SK-N-SH (cell line): ENCODE measurements around the gene ATL1. TPM values are rescaled to one million over a fixed set of nuclear protein-coding genes. Genes with fewer than 3 reads are reported as not detected.

ENCODE experiments used
- CTCF ChIA-PET: fragments of 300-600, 350-600 bp; formaldehyde crosslinking; extraction: SDS; loops from one replicate; lab custom pipeline; 2021; lab: Yijun Ruan, JAX
- POLR2A ChIA-PET: fragments of 350-600 bp; sonication (Branson Sonifier 250); formaldehyde crosslinking; extraction: SDS; loops from one replicate; lab custom pipeline; 2020; ENCODE audit warnings: antibody characterized with exemption, inconsistent platforms; lab: Yijun Ruan, JAX
- DNase-seq: peaks from one replicate; pipeline ENCODE4 v3.0.0; 2012
- H2AFZ ChIP-seq: fragments of 200-600 bp; sonication (generic); 2 replicates; pipeline ENCODE4 v1.8.1; 2016; ENCODE audit warnings: antibody characterized with exemption, mild to moderate bottlenecking, low read depth
- H3F3A ChIP-seq: fragments of 200-600 bp; sonication (generic); replicated peaks from 2 replicates; pipeline ENCODE3; 2016; ENCODE audit warnings: antibody characterized with exemption, mild to moderate bottlenecking; ENCODE audit not compliant: insufficient read depth
- H3K27ac ChIP-seq, 2 experiments: fragments of 200-500 bp in 1 of 2; fragments of 200-600 bp in 1 of 2; sonication (Bioruptor generic) in 1 of 2; sonication (generic), shearing (Covaris generic) in 1 of 2; 2 replicates each; pipeline versions ENCODE4 v1.5.1 to v1.6.1; 2014 to 2016; ENCODE audit warnings: low read depth in 2 of 2, inconsistent platforms in 1 of 2, low read length in 1 of 2, mild to moderate bottlenecking in 1 of 2, mixed read lengths in 1 of 2
- H3K27me3 ChIP-seq: fragments of 200-600 bp; sonication (generic), shearing (Covaris generic); 2 replicates; pipeline ENCODE4 v1.6.1; 2016; ENCODE audit warnings: mixed run types; ENCODE audit not compliant: insufficient read depth
- H3K36me3 ChIP-seq, 2 experiments: fragments of 200-500 bp in 1 of 2; fragments of 200-600 bp in 1 of 2; sonication (Bioruptor generic) in 1 of 2; sonication (generic) in 1 of 2; replicated peaks in 1 of 2; 2 replicates each; pipeline versions ENCODE3 to v1.5.1; 2014 to 2016; ENCODE audit warnings: low read length in 1 of 2, mild to moderate bottlenecking in 1 of 2; ENCODE audit not compliant: insufficient read depth in 2 of 2, control insufficient read depth in 1 of 2
- H3K4me1 ChIP-seq, 2 experiments: fragments of 200-500 bp in 1 of 2; fragments of 200-600 bp in 1 of 2; sonication (Bioruptor generic) in 1 of 2; sonication (generic), shearing (Covaris generic) in 1 of 2; 2 replicates each; pipeline versions ENCODE4 v1.5.1 to v1.6.1; 2014 to 2016; ENCODE audit warnings: low read depth in 1 of 2, low read length in 1 of 2, mixed run types in 1 of 2; ENCODE audit not compliant: insufficient read depth in 2 of 2, control insufficient read depth in 1 of 2
- H3K4me2 ChIP-seq: fragments of 200-600 bp; sonication (generic), shearing (Covaris generic); 2 replicates; pipeline ENCODE4 v1.6.1; 2017; ENCODE audit warnings: mixed run types
- H3K4me3 ChIP-seq, 2 experiments: fragments of 200-500 bp in 1 of 2; fragments of 200-600 bp in 1 of 2; sonication (Bioruptor generic) in 1 of 2; sonication (generic), shearing (Covaris generic) in 1 of 2; 2 replicates each; pipeline versions ENCODE4 v1.5.1 to v1.8.1; 2014 to 2016; ENCODE audit warnings: low read depth in 2 of 2, inconsistent platforms in 1 of 2, low read length in 1 of 2, mild to moderate bottlenecking in 1 of 2, mixed read lengths in 1 of 2, moderate library complexity in 1 of 2
- H3K79me2 ChIP-seq: fragments of 200-600 bp; sonication (generic); 2 replicates; pipeline ENCODE4 v1.8.1; 2017; ENCODE audit warnings: mild to moderate bottlenecking; ENCODE audit not compliant: insufficient read depth
- H3K9ac ChIP-seq: fragments of 200-600 bp; sonication (generic); 2 replicates; pipeline ENCODE4 v1.6.1; 2017; ENCODE audit warnings: mixed run types
- H3K9me2 ChIP-seq: fragments of 200-600 bp; sonication (generic); 2 replicates; pipeline ENCODE4 v1.6.1; 2017; ENCODE audit warnings: mixed run types
- H3K9me3 ChIP-seq: fragments of 200-600 bp; sonication (generic); 2 replicates; pipeline ENCODE4 v1.6.1; 2017; ENCODE audit warnings: mixed run types, mild to moderate bottlenecking, moderate library complexity
- H4K20me1 ChIP-seq: fragments of 200-600 bp; sonication (generic); 2 replicates; pipeline ENCODE4 v1.6.1; 2017; ENCODE audit warnings: mild to moderate bottlenecking, mixed run types; ENCODE audit not compliant: insufficient read depth
- EP300 ChIP-seq, 2 experiments: IDR thresholded peaks; 2 replicates each; pipeline versions ENCODE4 v1.4.0 to v1.6.1; 2012; ENCODE audit warnings: borderline replicate concordance in 1 of 2, low read depth in 1 of 2, low read length in 1 of 2
- EZH2phosphoT487 ChIP-seq: fragments of 200-600 bp; sonication (generic); IDR thresholded peaks from 2 replicates; pipeline ENCODE4 v1.6.1; 2017; ENCODE audit warnings: low read depth, mixed run types, mild to moderate bottlenecking, antibody characterized with exemption, moderate library complexity, borderline replicate concordance
- FOSL2 ChIP-seq: IDR thresholded peaks from 2 replicates; pipeline ENCODE4 v1.4.0; 2012; ENCODE audit warnings: low read depth, mild to moderate bottlenecking, moderate library complexity, borderline replicate concordance
- GABPA ChIP-seq: IDR thresholded peaks from 2 replicates; pipeline ENCODE4 v1.4.0; 2012; ENCODE audit warnings: low read depth, mild to moderate bottlenecking
- GATA2 ChIP-seq: sonication (generic); formaldehyde crosslinking; IDR thresholded peaks from 2 replicates; pipeline ENCODE4 v1.5.0; 2020; ENCODE audit warnings: mild to moderate bottlenecking, missing genetic modification reagents
- JUND ChIP-seq: IDR thresholded peaks from 2 replicates; pipeline ENCODE4 v1.4.0; 2012
- MAX ChIP-seq: IDR thresholded peaks from 2 replicates; pipeline ENCODE4 v1.4.0; 2012; ENCODE audit warnings: low read depth
- MEF2A ChIP-seq: IDR thresholded peaks from 2 replicates; pipeline ENCODE4 v1.4.0; 2012; ENCODE audit warnings: low read depth, borderline replicate concordance
- RCOR1 ChIP-seq: fragments of 150-350 bp; IDR thresholded peaks from 2 replicates; pipeline ENCODE4 v1.6.1; 2017; ENCODE audit warnings: antibody characterized with exemption, low read length
- REST ChIP-seq: IDR thresholded peaks from 2 replicates; pipeline ENCODE4 v1.6.1; 2012; ENCODE audit warnings: mild to moderate bottlenecking, low read depth, low read length, moderate library complexity
- RXRA ChIP-seq: IDR thresholded peaks from 2 replicates; pipeline ENCODE4 v1.4.0; 2012; ENCODE audit warnings: low read depth, mild to moderate bottlenecking, borderline replicate concordance
- SMC3 ChIP-seq: IDR thresholded peaks from 2 replicates; pipeline ENCODE4 v1.6.1; 2012; ENCODE audit warnings: low read depth, low read length, improper control_type of control experiment
- TCF12 ChIP-seq: IDR thresholded peaks from 2 replicates; pipeline ENCODE4 v1.4.0; 2012
- TEAD4 ChIP-seq: IDR thresholded peaks from 2 replicates; pipeline ENCODE4 v1.4.0; 2012; ENCODE audit warnings: mild to moderate bottlenecking, borderline replicate concordance; ENCODE audit not compliant: insufficient read depth
- YY1 ChIP-seq: IDR thresholded peaks from 2 replicates; pipeline ENCODE4 v1.4.0; 2012; ENCODE audit warnings: low read depth, mild to moderate bottlenecking
- polyA plus RNA-seq, 3 experiments: library from polyadenylated mRNA; depleted of rRNA; stranded (reverse); fragments of >200 nt; gene quantifications; 2 replicates each; pipeline ENCODE4 v1.2.3, GENCODE V29; 2012
- TF ChIP-seq, protein P1 (sequence below): fragments of 150-350 bp; IDR thresholded peaks from 2 replicates; pipeline ENCODE4 v1.6.1; 2017; ENCODE audit warnings: antibody characterized with exemption, low read length, low read depth, borderline replicate concordance
- TF ChIP-seq, protein P2 (sequence below): IDR thresholded peaks from 2 replicates; pipeline ENCODE4; 2012
- TF ChIP-seq, protein P3 (sequence below): fragments of 150-350 bp; IDR thresholded peaks from 2 replicates; pipeline ENCODE4 v1.6.1; 2016; ENCODE audit warnings: mild to moderate bottlenecking, low read depth, low read length

The ATL1 gene
- polyA plus RNA-seq, 1 of the 3 experiments (the other 2 are of a cell fraction) = 7.3 TPM

- TF ChIP-seq, protein P1, sequence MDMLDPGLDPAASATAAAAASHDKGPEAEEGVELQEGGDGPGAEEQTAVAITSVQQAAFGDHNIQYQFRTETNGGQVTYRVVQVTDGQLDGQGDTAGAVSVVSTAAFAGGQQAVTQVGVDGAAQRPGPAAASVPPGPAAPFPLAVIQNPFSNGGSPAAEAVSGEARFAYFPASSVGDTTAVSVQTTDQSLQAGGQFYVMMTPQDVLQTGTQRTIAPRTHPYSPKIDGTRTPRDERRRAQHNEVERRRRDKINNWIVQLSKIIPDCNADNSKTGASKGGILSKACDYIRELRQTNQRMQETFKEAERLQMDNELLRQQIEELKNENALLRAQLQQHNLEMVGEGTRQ = no peak
- TF ChIP-seq FOSL2 = no peak
Observed at GRCh38 chr14:50678163-50678562, 118.2 kb downstream of the ATL1 start (continued).

- no peak overlapping the region for H3K4me2 ChIP-seq
- no peaks in the 10 kb centered on the region for H4K20me1 ChIP-seq
- H2AFZ ChIP-seq = no peak overlapping the region
- peaks cover 24% of the 10 kb centered on the region for H3F3A ChIP-seq
- no peak overlapping the region for H3K9ac ChIP-seq
- H3K27ac ChIP-seq = no peak overlapping the region
- H3K27me3 ChIP-seq = no peaks in the 10 kb centered on the region
- peaks cover 0 to 15% of the 10 kb centered on the region in 2 experiments; a peak in 3 of 4 replicates for H3K4me1 ChIP-seq
- H3K9me3 ChIP-seq = no peaks in the 10 kb centered on the region; the same call in 1 of the 2 replicates
- TF ChIP-seq EP300 (IDR thresholded peaks at IDR 0.05; ENCODE audit: borderline replicate concordance in 1 of 2, low read depth in 1 of 2, low read length in 1 of 2) (no peak), GABPA (no peak), TEAD4 (no peak), TCF12 (no peak), JUND (no peak), YY1 (no peak), SMC3 (no peak), REST (no peak), MEF2A (no peak), EZH2phosphoT487 (no peak), RCOR1 (no peak), MAX (no peak), RXRA (no peak), GATA2 (CRISPR knock-in tag) (no peak)
- TF ChIP-seq, protein P2, sequence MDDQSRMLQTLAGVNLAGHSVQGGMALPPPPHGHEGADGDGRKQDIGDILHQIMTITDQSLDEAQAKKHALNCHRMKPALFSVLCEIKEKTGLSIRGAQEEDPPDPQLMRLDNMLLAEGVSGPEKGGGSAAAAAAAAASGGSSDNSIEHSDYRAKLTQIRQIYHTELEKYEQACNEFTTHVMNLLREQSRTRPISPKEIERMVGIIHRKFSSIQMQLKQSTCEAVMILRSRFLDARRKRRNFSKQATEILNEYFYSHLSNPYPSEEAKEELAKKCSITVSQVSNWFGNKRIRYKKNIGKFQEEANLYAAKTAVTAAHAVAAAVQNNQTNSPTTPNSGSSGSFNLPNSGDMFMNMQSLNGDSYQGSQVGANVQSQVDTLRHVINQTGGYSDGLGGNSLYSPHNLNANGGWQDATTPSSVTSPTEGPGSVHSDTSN = no peak
- TF ChIP-seq, protein P3, sequence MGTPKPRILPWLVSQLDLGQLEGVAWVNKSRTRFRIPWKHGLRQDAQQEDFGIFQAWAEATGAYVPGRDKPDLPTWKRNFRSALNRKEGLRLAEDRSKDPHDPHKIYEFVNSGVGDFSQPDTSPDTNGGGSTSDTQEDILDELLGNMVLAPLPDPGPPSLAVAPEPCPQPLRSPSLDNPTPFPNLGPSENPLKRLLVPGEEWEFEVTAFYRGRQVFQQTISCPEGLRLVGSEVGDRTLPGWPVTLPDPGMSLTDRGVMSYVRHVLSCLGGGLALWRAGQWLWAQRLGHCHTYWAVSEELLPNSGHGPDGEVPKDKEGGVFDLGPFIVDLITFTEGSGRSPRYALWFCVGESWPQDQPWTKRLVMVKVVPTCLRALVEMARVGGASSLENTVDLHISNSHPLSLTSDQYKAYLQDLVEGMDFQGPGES = no peak
- H3K9me2 ChIP-seq = no peaks in the 10 kb centered on the region
- H3K4me3 ChIP-seq = no peak overlapping the region
- ChIA-PET CTCF (no interaction called here), POLR2A (no interaction called here)
- no peaks in the 10 kb centered on the region for H3K79me2 ChIP-seq
- no peaks in the 10 kb centered on the region for H3K36me3 ChIP-seq
- no peak for DNase-seq
Observed at GRCh38 chr14:50679674-50680073, 119.7 kb downstream of the ATL1 start.
